Coronary artery (tissue), 2 donors: Measurements from ENCODE around the gene LARGE1.

ENCODE experiments used
- DNase-seq: peaks from one replicate; pipeline ENCODE4 v3.0.0-alpha.2; 2017; ENCODE audit warnings: low spot score
- H3K27ac ChIP-seq, 2 donors: fragments of 200-600 bp; sonication (generic); one replicate each; pipeline ENCODE4 v1.5.1; 2016 to 2019
- H3K4me3 ChIP-seq: fragments of 200-600 bp; sonication (generic); 2 replicates; pipeline ENCODE4 v1.5.1; 2016; ENCODE audit warnings: mild to moderate bottlenecking, moderate library complexity
- CTCF ChIP-seq: fragments of 200-600 bp; sonication (generic); IDR thresholded peaks from one replicate; pipeline ENCODE4 v1.5.1; 2019; ENCODE audit warnings: antibody characterized with exemption

Gene LARGE1

GRCh38 chr22:33440756-33441155 lies 479.5 kb downstream of the LARGE1 start:
- no peak for DNase-seq
- Histone ChIP-seq H3K27ac (no peak overlapping the region), H3K4me3 (no peak overlapping the region)
- no peak for TF ChIP-seq CTCF

- DNase-seq, result no peak
- H3K4me3 ChIP-seq, result no peak overlapping the region
- TF ChIP-seq CTCF, result no peak
- H3K27ac ChIP-seq, result no peak overlapping the region
Observed at GRCh38 chr22:33438273-33438672, 482.0 kb downstream of the LARGE1 start.

- H3K4me3 ChIP-seq, result no peak overlapping the region
- no peak for DNase-seq
- TF ChIP-seq CTCF, result no peak
- no peak overlapping the region for H3K27ac ChIP-seq
Observed at GRCh38 chr22:33431300-33431699, 489.0 kb downstream of the LARGE1 start.

- no peak for DNase-seq
- no peak overlapping the region for H3K27ac ChIP-seq
- no peak overlapping the region for H3K4me3 ChIP-seq
- TF ChIP-seq CTCF, result no peak
Observed at GRCh38 chr22:33429281-33429680, 491.0 kb downstream of the LARGE1 start.

- no peak for DNase-seq
- Histone ChIP-seq H3K27ac (no peak overlapping the region), H3K4me3 (no peak overlapping the region)
- TF ChIP-seq CTCF, result no peak
Observed at GRCh38 chr22:33427461-33427860, 492.8 kb downstream of the LARGE1 start.

- Histone ChIP-seq H3K27ac (no peak overlapping the region), H3K4me3 (no peak overlapping the region)
- no peak for TF ChIP-seq CTCF
- no peak for DNase-seq
Observed at GRCh38 chr22:33426451-33426850, 493.8 kb downstream of the LARGE1 start.

GRCh38 chr22:33421859-33422258 lies 498.4 kb downstream of the LARGE1 start:
- no peak overlapping the region for H3K27ac ChIP-seq
- no peak for DNase-seq
- TF ChIP-seq CTCF, result no peak
- no peak overlapping the region for H3K4me3 ChIP-seq
